Measurements from ENCODE around the gene RTP1.

RTP1 gene

GRCh38 chr3:187185759-187186158 is 11.5 kb upstream of the RTP1 start:
- Histone ChIP-seq H3K9me2 (replicated peaks; ENCODE audit: control insufficient read depth, low read length) (no peaks in the 10 kb centered on the region), H4K20me1 (ENCODE audit: control insufficient read depth, insufficient read depth, low read depth, low read length) (no peaks in the 10 kb centered on the region), H3K36me3 (ENCODE audit: control insufficient read depth, low read length) (no peaks in the 10 kb centered on the region), H3K4me1 (ENCODE audit: control insufficient read depth, low read length) (peaks cover 76% of the 10 kb centered on the region), H3K27me3 (ENCODE audit: control insufficient read depth, low read length) (no peaks in the 10 kb centered on the region), H3K9me3 (ENCODE audit: control insufficient read depth, insufficient read depth, low read length) (no peaks in the 10 kb centered on the region), H3K4me2 (ENCODE audit: low read length) (no peak overlapping the region; the same call in 1 of the 2 replicates), H3K27ac (ENCODE audit: low read depth, low read length) (no peak overlapping the region), H3K79me2 (ENCODE audit: control insufficient read depth, low read length) (no peaks in the 10 kb centered on the region), H3F3A (ENCODE audit: control insufficient read depth, insufficient read depth) (0 out of 2 replicates have a peak, but pooled peaks cover 3% of the 10 kb centered on the region), H3K4me3 (ENCODE audit: low read length) (no peak overlapping the region)
- no peak for TF ChIP-seq EZH2phosphoT487 (IDR thresholded peaks at IDR 0.05; ENCODE audit: borderline replicate concordance, low read length)
- no peak for TF ChIP-seq CTCF (IDR thresholded peaks at IDR 0.05; ENCODE audit: low read depth, low read length, poor library complexity, severe bottlenecking)

GRCh38 chr3:187186375-187186774 is 10.9 kb upstream of the RTP1 start:
- no peak overlapping the region for H3K27ac ChIP-seq (ENCODE audit: low read depth, low read length)
- H3K9me3 ChIP-seq (ENCODE audit: control insufficient read depth, insufficient read depth, low read length), result no peaks in the 10 kb centered on the region
- no peaks in the 10 kb centered on the region for H3K79me2 ChIP-seq (ENCODE audit: control insufficient read depth, low read length)
- H3K36me3 ChIP-seq (ENCODE audit: control insufficient read depth, low read length), result no peaks in the 10 kb centered on the region
- H3K9me2 ChIP-seq (replicated peaks; ENCODE audit: control insufficient read depth, low read length), result no peaks in the 10 kb centered on the region
- H3K4me2 ChIP-seq (ENCODE audit: low read length), result no peak overlapping the region
- H4K20me1 ChIP-seq (ENCODE audit: control insufficient read depth, insufficient read depth, low read depth, low read length), result no peaks in the 10 kb centered on the region
- H3K4me3 ChIP-seq (ENCODE audit: low read length), result no peak overlapping the region
- 0 out of 2 replicates have a peak, but pooled peaks cover 3% of the 10 kb centered on the region for H3F3A ChIP-seq (ENCODE audit: control insufficient read depth, insufficient read depth)
- TF ChIP-seq CTCF (IDR thresholded peaks at IDR 0.05; ENCODE audit: low read depth, low read length, poor library complexity, severe bottlenecking) (no peak), EZH2phosphoT487 (IDR thresholded peaks at IDR 0.05; ENCODE audit: borderline replicate concordance, low read length) (no peak)
- H3K27me3 ChIP-seq (ENCODE audit: control insufficient read depth, low read length), result no peaks in the 10 kb centered on the region
- peaks cover 76% of the 10 kb centered on the region for H3K4me1 ChIP-seq (ENCODE audit: control insufficient read depth, low read length)

GRCh38 chr3:187186801-187187421 is 10.4 kb upstream of the RTP1 start:
- Histone ChIP-seq H3F3A (ENCODE audit: control insufficient read depth, insufficient read depth) (0 out of 2 replicates have a peak, but pooled peaks cover 3% of the 10 kb centered on the region), H3K79me2 (ENCODE audit: control insufficient read depth, low read length) (no peaks in the 10 kb centered on the region), H3K9me2 (replicated peaks; ENCODE audit: control insufficient read depth, low read length) (no peaks in the 10 kb centered on the region), H3K27me3 (ENCODE audit: control insufficient read depth, low read length) (0 out of 2 replicates have a peak, but pooled peaks cover 3% of the 10 kb centered on the region), H4K20me1 (ENCODE audit: control insufficient read depth, insufficient read depth, low read depth, low read length) (no peaks in the 10 kb centered on the region), H3K27ac (ENCODE audit: low read depth, low read length) (no peak overlapping the region), H3K4me2 (ENCODE audit: low read length) (no peak overlapping the region), H3K4me3 (ENCODE audit: low read length) (no peak overlapping the region), H3K4me1 (ENCODE audit: control insufficient read depth, low read length) (peaks cover 74% of the 10 kb centered on the region), H3K36me3 (ENCODE audit: control insufficient read depth, low read length) (no peaks in the 10 kb centered on the region), H3K9me3 (ENCODE audit: control insufficient read depth, insufficient read depth, low read length) (no peaks in the 10 kb centered on the region)
- TF ChIP-seq CTCF (IDR thresholded peaks at IDR 0.05; ENCODE audit: low read depth, low read length, poor library complexity, severe bottlenecking) (no peak), EZH2phosphoT487 (IDR thresholded peaks at IDR 0.05; ENCODE audit: borderline replicate concordance, low read length) (no peak)
